ENCODE data around the gene C1QTNF4. TPM values are rescaled to one million over a fixed set of nuclear protein-coding genes. Genes with fewer than 3 reads are reported as not detected.
"Not testable (repeated sequence)": the region's sequence is repeated elsewhere in the genome, so short reads cannot be mapped to it uniquely, and the experiment has no call there.

C1QTNF4 gene
- total RNA-seq, result 0.24 TPM
- long read RNA-seq, result 0 reads

GRCh38 chr11:47593934-47594855, at the start of gene C1QTNF4:
TSS of gene C1QTNF4 (minus strand) at chr11:47594411. CDS start at chr11:47590810, 3,601 bp downstream.
- intact Hi-C loops (cut with DNase I), result loop anchor here (2.0 kb wide), 1 partner anchor 15 kb away; no protein-coding TSS in a partner anchor
- no peak for DNase-seq (ENCODE audit: missing footprints)
- no peak for ATAC-seq

GRCh38 chr11:47642099-47642855, 48.1 kb upstream of the C1QTNF4 start, which contains the start of gene MTCH2:
TSS of gene MTCH2 (minus strand) at chr11:47642559. CDS start at chr11:47642465, 94 bp downstream.
- ATAC-seq, result peak; percentile 99
- DNase-seq (ENCODE audit: missing footprints), result peak; percentile 96
- intact Hi-C loops (cut with DNase I), result loop anchor here (5.0 kb wide), 2 partner anchors 80 to 205 kb away; partner anchors contain the start of gene NUP160

- ATAC-seq (no peak), DNase-seq (ENCODE audit: missing footprints) (no peak)
- intact Hi-C loops (cut with DNase I), result loop anchor here (5.0 kb wide), 2 partner anchors 81 to 206 kb away; partner anchors contain the start of gene NUP160
Observed at GRCh38 chr11:47641600-47642098, 47.4 kb upstream of the C1QTNF4 start.

- intact Hi-C loops (cut with DNase I), result loop anchor here (5.0 kb wide), 2 partner anchors 82 to 207 kb away; partner anchors contain the start of gene NUP160
- not testable (repeated sequence) for ATAC-seq; DNase-seq (ENCODE audit: missing footprints)
Observed at GRCh38 chr11:47640506-47640905, 46.3 kb upstream of the C1QTNF4 start.

- not testable (repeated sequence) for DNase-seq (ENCODE audit: missing footprints); ATAC-seq
- intact Hi-C loops (cut with DNase I), result loop anchor here (10.0 kb wide), 1 partner anchor 118 kb away; no protein-coding TSS in a partner anchor
Observed at GRCh38 chr11:47636331-47636730, 42.1 kb upstream of the C1QTNF4 start.

- DNase-seq (ENCODE audit: missing footprints) (no peak), ATAC-seq (no peak)
- intact Hi-C loops (cut with DNase I), result loop anchor here (10.0 kb wide), 1 partner anchor 123 kb away; no protein-coding TSS in a partner anchor
Observed at GRCh38 chr11:47631473-47631872, 37.3 kb upstream of the C1QTNF4 start.

GRCh38 chr11:47628026-47628425, 33.8 kb upstream of the C1QTNF4 start:
- intact Hi-C loops (cut with DNase I), result no loop called here
- ATAC-seq (no peak), DNase-seq (ENCODE audit: missing footprints) (no peak)

- no peak for ATAC-seq
- intact Hi-C loops (cut with DNase I), result no loop called here
- DNase-seq (ENCODE audit: missing footprints), result no peak
Observed at GRCh38 chr11:47626234-47626633, 32.0 kb upstream of the C1QTNF4 start.

- no peak for DNase-seq (ENCODE audit: missing footprints)
- intact Hi-C loops (cut with DNase I), result no loop called here
Observed at GRCh38 chr11:47620836-47621378, 26.7 kb upstream of the C1QTNF4 start.

GRCh38 chr11:47617417-47617809, 23.2 kb upstream of the C1QTNF4 start:
- no peak for DNase-seq (ENCODE audit: missing footprints)
- intact Hi-C loops (cut with DNase I), result loop anchor here (5.0 to 10.0 kb wide), 3 partner anchors 40 to 243 kb away; partner anchors contain the start of genes KBTBD4, NDUFS3 and SPI1
- ATAC-seq, result no peak

More at GRCh38 chr11:47620836-47621378, 26.7 kb upstream of the C1QTNF4 start:
- ATAC-seq, result no peak

- ATAC-seq (peak; percentile 80), DNase-seq (ENCODE audit: missing footprints) (no peak)
- intact Hi-C loops (cut with DNase I), result loop anchor here (5.0 to 10.0 kb wide), 3 partner anchors 40 to 242 kb away; partner anchors contain the start of genes KBTBD4, NDUFS3 and SPI1
Observed at GRCh38 chr11:47616726-47617416, 22.7 kb upstream of the C1QTNF4 start.

- ATAC-seq, result no peak
- DNase-seq (ENCODE audit: missing footprints), result no peak
- intact Hi-C loops (cut with DNase I), result loop anchor here (5.0 to 10.0 kb wide), 3 partner anchors 38 to 240 kb away; partner anchors contain the start of genes KBTBD4, NDUFS3 and SPI1
Observed at GRCh38 chr11:47615249-47615648, 21.0 kb upstream of the C1QTNF4 start.

- ATAC-seq, result peak; percentile 55
- no peak for DNase-seq (ENCODE audit: missing footprints)
- intact Hi-C loops (cut with DNase I), result loop anchor here (10.0 kb wide), 2 partner anchors 117 to 237 kb away; partner anchors contain the start of gene SPI1
Observed at GRCh38 chr11:47611348-47611794, 17.2 kb upstream of the C1QTNF4 start.

GRCh38 chr11:47609675-47610074, 15.5 kb upstream of the C1QTNF4 start:
- intact Hi-C loops (cut with DNase I), result loop anchor here (2.0 to 10.0 kb wide), 3 partner anchors 15 to 235 kb away; partner anchors contain the start of genes C1QTNF4 and SPI1
- no peak for ATAC-seq
- DNase-seq (ENCODE audit: missing footprints), result no peak

- intact Hi-C loops (cut with DNase I), result no loop called here
- DNase-seq (ENCODE audit: missing footprints) (peak; percentile 81), ATAC-seq (peak; percentile 46)
Observed at GRCh38 chr11:47607380-47607779, 13.2 kb upstream of the C1QTNF4 start.

- intact Hi-C loops (cut with DNase I), result no loop called here
- peak; percentile 81 for ATAC-seq
- no peak for DNase-seq (ENCODE audit: missing footprints)
Observed at GRCh38 chr11:47606731-47607130, 12.5 kb upstream of the C1QTNF4 start.

- ATAC-seq, result no peak
- DNase-seq (ENCODE audit: missing footprints), result no peak
- intact Hi-C loops (cut with DNase I), result no loop called here
Observed at GRCh38 chr11:47605921-47606320, 11.7 kb upstream of the C1QTNF4 start.
